Upper lobe of left lung (tissue), 6 donors: ENCODE measurements around the gene DTWD2. TPM values are rescaled to one million over a fixed set of nuclear protein-coding genes. Genes with fewer than 3 reads are reported as not detected.
A peak's percentile ranks its signal among the peaks of the same experiment; 100 is the strongest.
"Not testable (repeated sequence)": the region's sequence is repeated elsewhere in the genome, so short reads cannot be mapped to it uniquely, and the experiment has no call there.

ENCODE experiments used
- ATAC-seq, 2 donors: fragments of 200-7000 bp; cut with Tn5 transposase; one replicate each; pipeline ENCODE4 v1.9.1; 2022; ENCODE audit warnings: mild to moderate bottlenecking in 2 of 2, moderate library complexity in 2 of 2; ENCODE audit not compliant: low FRiP score in 2 of 2
- DNase-seq, 2 donors: peaks; one replicate each; pipeline ENCODE4 v3.0.0-alpha.2; 2019 to 2020
- H3K27ac ChIP-seq, 4 donors: fragments of 200-600 bp; sonication (generic); one replicate each; pipeline ENCODE4 v1.5.1; 2016 to 2019
- H3K27me3 ChIP-seq, 4 donors: fragments of 200-600 bp; sonication (generic); one replicate each; pipeline ENCODE4 v1.5.1; 2017 to 2019
- H3K36me3 ChIP-seq, 4 donors: fragments of 200-600 bp; sonication (generic); one replicate each; pipeline ENCODE4 v1.5.1; 2016 to 2019
- H3K4me1 ChIP-seq, 4 donors: fragments of 200-600 bp; sonication (generic); one replicate each; pipeline ENCODE4 v1.5.1; 2018 to 2019
- H3K4me3 ChIP-seq, 4 donors: fragments of 200-600 bp; sonication (generic); one replicate each; pipeline ENCODE4 v1.5.1; 2017 to 2019; ENCODE audit warnings: mild to moderate bottlenecking in 2 of 4, moderate library complexity in 1 of 4
- H3K9me3 ChIP-seq, 4 donors: fragments of 200-600 bp; sonication (generic); one replicate each; pipeline ENCODE4 v1.5.1; 2018 to 2019
- CTCF ChIP-seq, 6 experiments: fragments of 450-650 bp in 4 of 6; fragments of 200-600 bp in 2 of 6; sonication (generic) in 2 of 6; IDR thresholded peaks; one replicate each; pipeline ENCODE4 v1.5.1; 2016 to 2019; ENCODE audit warnings: antibody characterized with exemption in 6 of 6
- EP300 ChIP-seq, 4 donors: sonication (generic); formaldehyde crosslinking; IDR thresholded peaks; one replicate each; pipeline ENCODE4 v1.5.1; 2017; ENCODE audit warnings: antibody characterized with exemption in 4 of 4, control low read depth in 2 of 4
- POLR2A ChIP-seq, 4 donors: fragments of 450-650 bp; IDR thresholded peaks; one replicate each; pipeline ENCODE4 v1.5.1; 2016 to 2017; ENCODE audit warnings: antibody characterized with exemption in 4 of 4, mild to moderate bottlenecking in 2 of 4
- POLR2AphosphoS5 ChIP-seq, 2 donors: sonication (generic); formaldehyde crosslinking; IDR thresholded peaks; one replicate each; pipeline ENCODE4 v1.5.1; 2017; ENCODE audit warnings: antibody characterized with exemption in 2 of 2
- WGBS, 2 donors: methylation state at CpG; one replicate each; pipeline ENCODE4 v1.1.5; 2017 to 2018; 5-methylcytosine and 5-hydroxymethylcytosine counted together
- total RNA-seq, 6 donors: library from RNA; depleted of rRNA in 4 of 6; stranded (reverse); fragments of >200 nt in 4 of 6; gene quantifications; one replicate each; pipeline versions ENCODE4 v1.1.0 to v1.2.1, GENCODE V29; 2016 to 2021
- donor health status: DM: no; HTN: no; CAD: no; lungs with moderate emphysema.
- donor health status: DM: no; HTN: yes; CAD: no; lungs with severe emphysema.

DTWD2 gene
- total RNA-seq, 6 donors from 2014 or later, result 7.1 to 14.7 (median 9.5) TPM

GRCh38 chr5:118956727-118957126 lies 31.6 kb downstream of the DTWD2 start:
- peak in 1 of 6 experiments; percentile 6 for TF ChIP-seq CTCF (IDR thresholded peaks at IDR 0.05)
- no peak for TF ChIP-seq POLR2AphosphoS5 (IDR thresholded peaks at IDR 0.05)
- Histone ChIP-seq H3K9me3 (no peaks in the 10 kb centered on the region), H3K36me3 (no peaks in the 10 kb centered on the region), H3K4me1 (peaks cover 0 to 5% (median 0%) of the 10 kb centered on the region in 4 donors), H3K4me3 (no peak overlapping the region), H3K27me3 (no peaks in the 10 kb centered on the region), H3K27ac (no peak overlapping the region)
- ATAC-seq (no peak), DNase-seq (no peak)
- WGBS, 2 donors, result 41 to 46% methylated on average over 2 of the region's 2 CpGs

GRCh38 chr5:118953652-118954005 lies 34.7 kb downstream of the DTWD2 start:
- H3K36me3 ChIP-seq, result no peaks in the 10 kb centered on the region
- H3K27ac ChIP-seq, result no peak overlapping the region
- DNase-seq (no peak), ATAC-seq (no peak)
- peaks cover 0 to 5% (median 0%) of the 10 kb centered on the region in 4 donors for H3K4me1 ChIP-seq
- no peak overlapping the region for H3K4me3 ChIP-seq
- no peak for TF ChIP-seq POLR2AphosphoS5 (IDR thresholded peaks at IDR 0.05)
- TF ChIP-seq CTCF (IDR thresholded peaks at IDR 0.05), result no peak
- H3K27me3 ChIP-seq, result no peaks in the 10 kb centered on the region
- H3K9me3 ChIP-seq, result no peaks in the 10 kb centered on the region

- Histone ChIP-seq H3K27me3 (no peaks in the 10 kb centered on the region), H3K4me3 (no peak overlapping the region), H3K4me1 (peaks cover 0 to 5% (median 0%) of the 10 kb centered on the region in 4 donors), H3K27ac (no peak overlapping the region), H3K36me3 (no peaks in the 10 kb centered on the region), H3K9me3 (no peaks in the 10 kb centered on the region)
- TF ChIP-seq POLR2A (IDR thresholded peaks at IDR 0.05) (no peak), POLR2AphosphoS5 (IDR thresholded peaks at IDR 0.05) (no peak), EP300 (IDR thresholded peaks at IDR 0.05) (no peak), CTCF (IDR thresholded peaks at IDR 0.05) (no peak)
- DNase-seq (no peak), ATAC-seq (no peak)
- WGBS, 2 donors, result 85 to 93% methylated on average over 2 of the region's 2 CpGs
Observed at GRCh38 chr5:118952992-118953651, 35.2 kb downstream of the DTWD2 start.

- H3K27ac ChIP-seq, H3K36me3 ChIP-seq, H3K9me3 ChIP-seq, ATAC-seq, H3K27me3 ChIP-seq, H3K4me1 ChIP-seq, DNase-seq, H3K4me3 ChIP-seq: not testable (repeated sequence)
- WGBS, 2 donors, result 93 to 96% methylated on average over 4 of the region's 4 CpGs
Observed at GRCh38 chr5:118952306-118952705, 36.0 kb downstream of the DTWD2 start.

- H3K36me3 ChIP-seq, H3K4me1 ChIP-seq, ATAC-seq, DNase-seq, H3K27ac ChIP-seq, H3K9me3 ChIP-seq, H3K27me3 ChIP-seq, H3K4me3 ChIP-seq: not testable (repeated sequence)
- 98 to 99% methylated on average over 8 to 9 of the region's 9 CpGs for WGBS, 2 donors
Observed at GRCh38 chr5:118950354-118950753, 38.0 kb downstream of the DTWD2 start.

GRCh38 chr5:118946138-118946800 lies 42.1 kb downstream of the DTWD2 start:
- no peak for TF ChIP-seq POLR2A (IDR thresholded peaks at IDR 0.05)
- no peak for TF ChIP-seq POLR2AphosphoS5 (IDR thresholded peaks at IDR 0.05)
- TF ChIP-seq EP300 (IDR thresholded peaks at IDR 0.05), result no peak
- TF ChIP-seq CTCF (IDR thresholded peaks at IDR 0.05), result no peak
- 85 to 95% methylated on average over 2 of the region's 2 CpGs for WGBS, 2 donors

More at GRCh38 chr5:118946138-118946800, 42.1 kb downstream of the DTWD2 start:
- ATAC-seq (no peak), DNase-seq (no peak)
- Histone ChIP-seq H3K9me3 (no peaks in the 10 kb centered on the region), H3K4me1 (no peaks in the 10 kb centered on the region), H3K4me3 (no peak overlapping the region), H3K27me3 (no peaks in the 10 kb centered on the region), H3K27ac (no peak overlapping the region), H3K36me3 (no peaks in the 10 kb centered on the region)
